Gastroesophageal sphincter (tissue), 4 donors: ENCODE measurements around the gene EPHB1. TPM values are rescaled to one million over a fixed set of nuclear protein-coding genes. Genes with fewer than 3 reads are reported as not detected.

Experiments
- ATAC-seq: fragments of 150-250 bp; one replicate; pipeline ENCODE4 v1.9.1; 2016; ENCODE audit warnings: mild to moderate bottlenecking, moderate library complexity
- H3K27ac ChIP-seq, 4 donors: fragments of 200-600 bp; sonication (generic) in 3 of 4; 1 replicate in 3 of 4; 2 replicates in 1 of 4; pipeline ENCODE4 v1.5.1; 2016 to 2019
- H3K27me3 ChIP-seq: fragments of 200-600 bp; sonication (generic); one replicate; pipeline ENCODE4 v1.5.1; 2019
- H3K36me3 ChIP-seq, 2 donors: fragments of 200-600 bp; sonication (generic); one replicate each; pipeline ENCODE4 v1.5.1; 2019; ENCODE audit warnings: control low read depth in 1 of 2
- H3K4me1 ChIP-seq, 3 donors: fragments of 200-600 bp; sonication (generic); 1 replicate in 2 of 3; 2 replicates in 1 of 3; pipeline ENCODE4 v1.5.1; 2016 to 2019; ENCODE audit warnings: control low read depth in 2 of 3
- H3K4me3 ChIP-seq, 2 donors: fragments of 200-600 bp; sonication (generic); one replicate each; pipeline ENCODE4 v1.5.1; 2019; ENCODE audit warnings: mild to moderate bottlenecking in 1 of 2, moderate library complexity in 1 of 2
- H3K9me3 ChIP-seq, 3 donors: fragments of 200-600 bp; sonication (generic); one replicate each; pipeline ENCODE4 v1.5.1; 2017 to 2019; ENCODE audit warnings: control low read depth in 2 of 3
- EP300 ChIP-seq: sonication (generic); formaldehyde crosslinking; IDR thresholded peaks from one replicate; pipeline ENCODE4 v1.6.1; 2017; ENCODE audit warnings: antibody characterized with exemption, mild to moderate bottlenecking
- POLR2A ChIP-seq, 2 donors: fragments of 450-650 bp; IDR thresholded peaks; one replicate each; pipeline ENCODE4 v1.6.1; 2017; ENCODE audit warnings: antibody characterized with exemption in 2 of 2, mild to moderate bottlenecking in 2 of 2, moderate library complexity in 1 of 2
- POLR2AphosphoS5 ChIP-seq: sonication (generic); formaldehyde crosslinking; IDR thresholded peaks from one replicate; pipeline ENCODE4 v1.6.1; 2017; ENCODE audit warnings: antibody characterized with exemption
- WGBS, 2 donors: methylation state at CpG; one replicate each; pipeline ENCODE4 v1.1.5; 2018; ENCODE audit warnings: low coverage in 1 of 2; 5-methylcytosine and 5-hydroxymethylcytosine counted together
- total RNA-seq, 4 donors: library from RNA; depleted of rRNA; stranded (reverse); fragments of >200 nt; gene quantifications; one replicate each; pipeline ENCODE4 v1.1.0, GENCODE V29; 2016
- TF ChIP-seq, protein P1 (sequence below), 4 experiments: fragments of 200-600 bp in 2 of 4; fragments of 450-650 bp in 2 of 4; sonication (generic) in 1 of 4; IDR thresholded peaks; one replicate each; pipeline ENCODE4 v1.5.1; 2017 to 2019; ENCODE audit warnings: antibody characterized with exemption in 4 of 4, mild to moderate bottlenecking in 2 of 4, moderate library complexity in 2 of 4

Gene EPHB1
- total RNA-seq, 4 donors from 2014 or later: 0.81 to 5.7 (median 2.5) TPM; not detected in 1

DNA sequence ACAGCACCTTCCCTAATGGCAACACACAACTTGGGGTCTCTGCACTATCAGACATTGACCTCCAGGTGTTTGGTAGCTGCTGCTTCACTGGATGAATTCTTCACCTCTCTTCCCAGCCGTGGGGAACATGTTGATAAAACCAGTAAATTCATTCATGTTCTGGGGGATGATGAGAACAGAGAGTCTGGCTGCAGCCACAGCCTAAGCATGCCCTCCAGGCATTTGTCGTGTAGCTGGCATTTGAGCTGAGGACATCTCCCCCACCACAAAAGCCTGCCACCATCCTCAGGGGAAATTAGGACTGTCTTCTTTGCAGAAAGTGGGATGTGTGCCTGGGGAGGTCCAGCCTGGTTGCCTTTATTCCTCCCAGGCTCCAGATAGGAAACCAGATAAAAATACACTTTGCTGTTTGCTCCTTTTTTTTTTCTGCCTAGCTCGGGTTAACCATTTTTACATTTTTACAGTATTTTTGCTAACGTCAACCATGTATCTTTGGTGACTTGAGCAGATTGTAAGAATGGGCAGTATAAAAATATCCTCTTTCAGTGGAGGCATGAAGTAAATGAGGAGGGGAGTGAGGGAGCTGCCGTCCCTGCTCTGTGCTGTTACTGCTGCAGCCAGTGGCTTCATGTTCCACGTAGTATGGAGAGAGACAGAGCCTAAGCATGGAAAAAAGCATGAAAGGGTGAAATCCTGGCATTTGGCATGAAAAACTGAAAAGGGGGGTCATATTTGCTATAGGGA, 444.0 kb downstream of the EPHB1 start:
- Histone ChIP-seq H3K4me1 (no peaks in the 10 kb centered on the region), H3K27me3 (no peaks in the 10 kb centered on the region), H3K27ac (no peak overlapping the region), H3K9me3 (no peaks in the 10 kb centered on the region), H3K36me3 (peaks cover 0 to 7% of the 10 kb centered on the region in 2 donors), H3K4me3 (no peak overlapping the region)
- 33 to 43% methylated on average over 2 to 6 of the region's 6 CpGs for WGBS, 2 donors
- no peak for ATAC-seq
- TF ChIP-seq POLR2A (IDR thresholded peaks at IDR 0.05) (no peak), POLR2AphosphoS5 (no peak), EP300 (no peak)
- TF ChIP-seq, protein P1, sequence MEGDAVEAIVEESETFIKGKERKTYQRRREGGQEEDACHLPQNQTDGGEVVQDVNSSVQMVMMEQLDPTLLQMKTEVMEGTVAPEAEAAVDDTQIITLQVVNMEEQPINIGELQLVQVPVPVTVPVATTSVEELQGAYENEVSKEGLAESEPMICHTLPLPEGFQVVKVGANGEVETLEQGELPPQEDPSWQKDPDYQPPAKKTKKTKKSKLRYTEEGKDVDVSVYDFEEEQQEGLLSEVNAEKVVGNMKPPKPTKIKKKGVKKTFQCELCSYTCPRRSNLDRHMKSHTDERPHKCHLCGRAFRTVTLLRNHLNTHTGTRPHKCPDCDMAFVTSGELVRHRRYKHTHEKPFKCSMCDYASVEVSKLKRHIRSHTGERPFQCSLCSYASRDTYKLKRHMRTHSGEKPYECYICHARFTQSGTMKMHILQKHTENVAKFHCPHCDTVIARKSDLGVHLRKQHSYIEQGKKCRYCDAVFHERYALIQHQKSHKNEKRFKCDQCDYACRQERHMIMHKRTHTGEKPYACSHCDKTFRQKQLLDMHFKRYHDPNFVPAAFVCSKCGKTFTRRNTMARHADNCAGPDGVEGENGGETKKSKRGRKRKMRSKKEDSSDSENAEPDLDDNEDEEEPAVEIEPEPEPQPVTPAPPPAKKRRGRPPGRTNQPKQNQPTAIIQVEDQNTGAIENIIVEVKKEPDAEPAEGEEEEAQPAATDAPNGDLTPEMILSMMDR (IDR thresholded peaks at IDR 0.05): no peak

DNA sequence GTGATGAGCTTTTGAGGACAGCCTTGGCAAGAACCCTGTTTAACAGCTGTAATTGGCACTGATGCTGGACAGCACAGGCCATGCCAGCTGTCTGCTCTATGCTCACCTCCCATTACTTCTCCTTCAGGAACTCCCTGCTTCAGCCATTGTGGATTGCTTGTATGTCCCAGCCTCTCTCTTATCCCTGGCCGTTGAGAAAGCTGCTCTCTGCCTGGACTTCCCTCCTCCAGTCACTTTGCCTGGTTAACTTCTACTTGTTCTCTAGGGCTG, 444.5 kb downstream of the EPHB1 start:
- 20 to 40% methylated on average over 1 of the region's 1 CpG for WGBS, 2 donors
- ATAC-seq: no peak
- Histone ChIP-seq H3K4me1 (no peaks in the 10 kb centered on the region), H3K36me3 (peaks cover 0 to 7% of the 10 kb centered on the region in 2 donors), H3K4me3 (no peak overlapping the region), H3K9me3 (no peaks in the 10 kb centered on the region), H3K27me3 (no peaks in the 10 kb centered on the region), H3K27ac (no peak overlapping the region)
- no peak for TF ChIP-seq POLR2AphosphoS5
- TF ChIP-seq POLR2A (IDR thresholded peaks at IDR 0.05): no peak
- TF ChIP-seq, protein P1 (IDR thresholded peaks at IDR 0.05): no peak
- TF ChIP-seq EP300: no peak

DNA sequence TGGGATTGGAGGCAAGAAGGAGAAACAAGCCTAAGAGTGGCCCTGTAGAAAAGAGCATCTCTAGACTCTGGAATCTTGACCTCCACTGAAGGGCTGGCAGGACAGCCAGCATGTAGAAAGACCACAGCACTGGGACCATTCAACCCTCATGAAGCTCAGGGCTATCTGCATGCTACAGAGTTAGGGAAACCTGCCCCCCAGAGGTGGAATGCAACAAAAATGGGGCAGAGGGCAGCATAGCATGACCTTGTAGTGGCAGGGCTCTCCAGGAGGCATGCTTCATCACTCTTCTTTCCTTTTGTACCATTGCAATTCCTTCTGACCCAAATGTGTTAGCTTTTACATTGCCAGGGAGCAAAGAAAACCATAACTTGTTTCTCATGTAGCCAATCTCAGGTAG, 445.4 kb downstream of the EPHB1 start:
- no peak for TF ChIP-seq POLR2AphosphoS5
- no peak for TF ChIP-seq POLR2A (IDR thresholded peaks at IDR 0.05)
- TF ChIP-seq, protein P1 (IDR thresholded peaks at IDR 0.05): no peak
- no peak for TF ChIP-seq EP300
- Histone ChIP-seq H3K4me3 (no peak overlapping the region), H3K27ac (no peak overlapping the region), H3K36me3 (peaks cover 0 to 7% of the 10 kb centered on the region in 2 donors), H3K9me3 (no peaks in the 10 kb centered on the region), H3K27me3 (no peaks in the 10 kb centered on the region), H3K4me1 (no peaks in the 10 kb centered on the region)
- ATAC-seq: no peak

DNA sequence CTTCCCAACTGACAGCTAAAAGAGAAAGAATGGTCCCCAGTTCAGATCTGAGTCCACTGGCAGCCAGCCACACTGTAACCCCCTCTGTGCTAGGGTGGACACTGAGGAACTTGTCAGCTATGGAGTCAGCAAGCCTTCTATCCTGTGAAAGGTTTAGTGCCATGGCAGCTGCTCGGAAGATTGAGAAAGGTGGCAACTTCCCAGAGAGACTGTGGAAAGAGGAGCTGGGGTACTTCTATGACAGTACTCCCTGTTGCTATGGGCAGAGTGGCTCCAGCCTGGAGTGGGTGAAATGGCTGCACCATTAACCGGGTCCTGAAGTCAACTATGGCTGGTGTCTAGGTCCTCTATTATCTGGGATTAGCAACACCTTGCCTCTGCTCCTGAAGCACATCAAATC, 447.2 kb downstream of the EPHB1 start:
- TF ChIP-seq, protein P1 (IDR thresholded peaks at IDR 0.05): no peak
- no peak for TF ChIP-seq POLR2A (IDR thresholded peaks at IDR 0.05)
- no peak for TF ChIP-seq POLR2AphosphoS5
- no peak for TF ChIP-seq EP300
- no peaks in the 10 kb centered on the region for H3K4me1 ChIP-seq
- H3K27ac ChIP-seq: no peak overlapping the region
- H3K4me3 ChIP-seq: no peak overlapping the region
- no peak for ATAC-seq
- no peaks in the 10 kb centered on the region for H3K9me3 ChIP-seq
- H3K27me3 ChIP-seq: no peaks in the 10 kb centered on the region
- peaks cover 0 to 7% of the 10 kb centered on the region in 2 donors for H3K36me3 ChIP-seq
- WGBS, 2 donors: no CpG with 5 or more reads among the region's 2 CpGs

DNA sequence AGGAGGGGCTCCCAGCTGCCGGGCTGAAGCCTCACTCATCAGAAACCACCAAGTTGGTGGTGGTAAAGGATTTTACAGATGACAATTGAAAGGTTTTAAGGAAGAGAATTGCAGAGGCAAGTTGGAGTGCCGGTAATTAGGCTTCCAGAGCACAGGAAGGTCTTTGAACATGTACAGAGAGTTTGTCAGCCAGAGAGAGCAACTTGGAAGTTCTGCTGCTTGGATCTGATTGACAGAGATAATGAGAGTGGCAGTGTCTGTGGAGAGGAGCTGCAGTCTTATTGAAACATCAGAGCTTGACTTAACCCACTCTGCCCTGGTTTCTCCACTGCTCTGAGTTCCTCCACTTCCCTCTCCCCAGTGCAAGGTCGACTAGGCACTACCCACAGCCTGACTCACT, 448.6 kb downstream of the EPHB1 start:
- WGBS, 2 donors: 63 to 80% methylated on average over 1 to 2 of the region's 3 CpGs
- Histone ChIP-seq H3K4me1 (no peaks in the 10 kb centered on the region), H3K4me3 (no peak overlapping the region), H3K9me3 (no peaks in the 10 kb centered on the region), H3K27ac (no peak overlapping the region), H3K36me3 (peaks cover 0 to 7% of the 10 kb centered on the region in 2 donors), H3K27me3 (no peaks in the 10 kb centered on the region)
- TF ChIP-seq, protein P1 (IDR thresholded peaks at IDR 0.05): no peak
- TF ChIP-seq POLR2AphosphoS5 (no peak), EP300 (no peak), POLR2A (IDR thresholded peaks at IDR 0.05) (no peak)
- ATAC-seq: no peak
